Heart right ventricle (tissue), 16 donors: ENCODE results near the gene BEX3. TPM values are rescaled to one million over a fixed set of nuclear protein-coding genes. Genes with fewer than 3 reads are reported as not detected.
"Not testable (repeated sequence)": the region's sequence is repeated elsewhere in the genome, so short reads cannot be mapped to it uniquely, and the experiment has no call there.

Experiments
- ATAC-seq, 8 donors: fragments of 200-7000 bp; cut with Tn5 transposase; one replicate each; pipeline ENCODE4 v1.9.1; 2020; ENCODE audit warnings: mild to moderate bottlenecking in 8 of 8, moderate library complexity in 8 of 8, moderate number of reproducible peaks in 1 of 8
- DNase-seq, 2 donors: peaks; one replicate each; pipeline ENCODE4 v3.0.0-alpha.2; 2020
- H3K27ac ChIP-seq, 10 donors: fragments of 200-600 bp; sonication (generic) in 2 of 10; one replicate each; pipeline versions ENCODE4 v1.5.0 to v1.8.0; 2020 to 2022; ENCODE audit warnings: mild to moderate bottlenecking in 3 of 10
- H3K27me3 ChIP-seq, 7 donors: fragments of 200-600 bp; one replicate each; pipeline ENCODE4 v1.8.0; 2021 to 2022; ENCODE audit warnings: mild to moderate bottlenecking in 2 of 7
- H3K36me3 ChIP-seq, 9 donors: fragments of 200-600 bp; sonication (generic) in 1 of 9; one replicate each; pipeline versions ENCODE4 v1.5.0 to v1.8.0; 2020 to 2022; ENCODE audit warnings: mild to moderate bottlenecking in 2 of 9
- H3K4me1 ChIP-seq, 9 donors: fragments of 200-600 bp; sonication (generic) in 1 of 9; one replicate each; pipeline versions ENCODE4 v1.5.0 to v1.8.0; 2020 to 2022; ENCODE audit warnings: mild to moderate bottlenecking in 4 of 9
- H3K4me3 ChIP-seq, 10 donors: fragments of 200-600 bp; sonication (generic) in 2 of 10; one replicate each; pipeline versions ENCODE4 v1.5.0 to v1.8.0; 2020 to 2022; ENCODE audit warnings: mild to moderate bottlenecking in 7 of 10, moderate library complexity in 2 of 10
- H3K9me3 ChIP-seq, 11 donors: fragments of 200-600 bp in 10 of 11; sonication (generic) in 2 of 11; one replicate each; pipeline versions ENCODE4 v1.5.0 to v1.8.0; 2013 to 2022; ENCODE audit warnings: mild to moderate bottlenecking in 2 of 11, control low read depth in 1 of 11, moderate library complexity in 1 of 11
- CTCF ChIP-seq, 9 donors: fragments of 200-600 bp; sonication (generic) in 2 of 9; IDR thresholded peaks; one replicate each; pipeline versions ENCODE4 v1.5.0 to v1.8.0; 2021 to 2022; ENCODE audit warnings: antibody characterized with exemption in 9 of 9, mild to moderate bottlenecking in 5 of 9, moderate library complexity in 1 of 9
- WGBS, 2 donors: extraction: QIAGEN DNeasy Blood & Tissue Kit; methylation state at CpG; one replicate each; pipeline ENCODE4 v1.1.7; 2013; ENCODE audit warnings: inconsistent platforms in 1 of 2; 5-methylcytosine and 5-hydroxymethylcytosine counted together
- intact Hi-C, 10 donors: fragments of 100-400 bp; cut with DNase I; formaldehyde crosslinking; loops; one replicate each; pipeline versions ENCODE4 v1.11.1 to v1.14.2; 2022
- polyA plus RNA-seq, 2 donors: library from polyadenylated mRNA; stranded (reverse); fragments of 200-250 nt; gene quantifications; one replicate each; pipeline ENCODE4 v1.2.3, GENCODE V29; 2013
- total RNA-seq, 10 donors: library from RNA; stranded (reverse); fragmentation: NEBNext Ultra II Directional in 3 of 10; extraction: Animal tissue kit (Norgen Biotek cat#: 25700) in 3 of 10; gene quantifications; one replicate each; pipeline versions ENCODE4 v1.2.1 to v1.2.4, GENCODE V29; 2021 to 2023
- donor health status: Arrhythmogenic right ventricular cardiomyopathy.
- donor health status: ischemic (EF 13 %, LVEDD 7.1; RV severe dilation, severe dysfunction).
- donor health status: healthy with polysubstance abuse.
- donor health status: DM: no; HTN: yes; CAD: no.
- donor health status: DM: no; HTN: no; CAD: no.
- donor health status: ischemic (EF 25% LVEDD 6.9; RV normal size, moderate dysfunction).
- donor health status: ischemic (EF 25% LVEDD 5.7; RV mildly dilated, moderate dysfunction).
- donor health status: healthy.
- donor health status: DM: yes; HTN: yes; CAD: no.
- donor health status: Ischemic cardiomyopathy.
- donor health status: ischemic (EF 35%, LVEDD 5.7; RV mildly dilated, moderate dysfunction).
- donor health status: nonischemic (EF 11% LVEDD 7.7; RV severe dilation, severe dysfunction).
- donor health status: DM: yes; HTN: yes; CAD: no.
- donor health status: PGD.
- donor health status: ischemic (EF 29% LVEDD 5.4; RV normal size, mild dysfunction).
- donor health status: nonischemic (EF 23%, LVEDD 6.1; RV moderate dilation, normal function).

Gene BEX3
- total and polyA plus RNA-seq, 12 donors = 45.3 to 158 (median 132) TPM

GRCh38 chrX:103356130-103356798 is 20.1 kb upstream of the BEX3 start, which contains the start of gene TCEAL9:
TCEAL9 (plus strand) TSS chrX:103356506; CDS start chrX:103357685, 1,179 bp downstream.
- TF ChIP-seq CTCF (IDR thresholded peaks at IDR 0.05) = no peak
- Histone ChIP-seq H3K9me3 (no peaks in the 10 kb centered on the region), H3K4me1 (peaks cover 0 to 10% (median 0%) of the 10 kb centered on the region in 9 donors), H3K36me3 (peaks cover 0 to 11% (median 0%) of the 10 kb centered on the region in 9 donors), H3K27ac (peak within 1 kb of the TSS; percentile 70 to 92 (median 86)), H3K4me3 (peak within 1 kb of the TSS; percentile 51 to 84 (median 72)), H3K27me3 (peaks cover 0 to 30% (median 0%) of the 10 kb centered on the region in 7 donors)
- intact Hi-C loops = loop anchor here in 1 of 10 donors (10.0 kb wide), 1 partner anchor 1751 kb away; no protein-coding TSS in a partner anchor
- ATAC-seq (peak; percentile 85 to 98 (median 97)), DNase-seq (peak; percentile 28 to 78)
- 0 to 1% methylated on average over 18 of the region's 18 CpGs for WGBS, 2 donors

GRCh38 chrX:103356858-103357257 is 19.5 kb upstream of the BEX3 start:
- peaks cover 0 to 10% (median 0%) of the 10 kb centered on the region in 9 donors for H3K4me1 ChIP-seq
- H3K27me3 ChIP-seq = peaks cover 0 to 30% (median 0%) of the 10 kb centered on the region in 7 donors
- WGBS, 2 donors = 1 to 2% methylated on average over 13 of the region's 13 CpGs
- intact Hi-C loops = loop anchor here in 1 of 10 donors (10.0 kb wide), 1 partner anchor 1752 kb away; no protein-coding TSS in a partner anchor
- DNase-seq = peak; percentile 18 to 20
- H3K27ac ChIP-seq = peak overlapping the region; percentile 70 to 92 (median 86)
- peak; percentile 65 to 93 (median 84) for ATAC-seq
- H3K4me3 ChIP-seq = peak overlapping the region; percentile 51 to 84 (median 72)
- peaks cover 0 to 11% (median 0%) of the 10 kb centered on the region in 9 donors for H3K36me3 ChIP-seq
- no peaks in the 10 kb centered on the region for H3K9me3 ChIP-seq
- no peak for TF ChIP-seq CTCF (IDR thresholded peaks at IDR 0.05)

GRCh38 chrX:103357871-103358270 is 18.5 kb upstream of the BEX3 start:
- no peaks in the 10 kb centered on the region for H3K9me3 ChIP-seq
- no peak for TF ChIP-seq CTCF (IDR thresholded peaks at IDR 0.05)
- intact Hi-C loops = loop anchor here in 1 of 10 donors (10.0 kb wide), 1 partner anchor 1753 kb away; no protein-coding TSS in a partner anchor
- ATAC-seq = no peak
- peak overlapping the region in 2 of 10 donors; percentile 91 to 92 for H3K27ac ChIP-seq
- peaks cover 0 to 10% (median 0%) of the 10 kb centered on the region in 9 donors for H3K4me1 ChIP-seq
- peak overlapping the region in 6 of 10 donors; percentile 51 to 79 (median 72) for H3K4me3 ChIP-seq
- H3K27me3 ChIP-seq = peaks cover 0 to 24% (median 0%) of the 10 kb centered on the region in 7 donors
- 91% methylated on average over 2 of the region's 2 CpGs for WGBS, 2 donors
- DNase-seq = no peak
- peaks cover 0 to 11% (median 0%) of the 10 kb centered on the region in 9 donors for H3K36me3 ChIP-seq

- H3K27ac ChIP-seq = not testable (repeated sequence)
These were observed 16.7 kb upstream of the BEX3 start for GRCh38 chrX:103359605-103360004.

More at GRCh38 chrX:103359605-103360004, 16.7 kb upstream of the BEX3 start:
- H3K4me1 ChIP-seq, H3K4me3 ChIP-seq, H3K9me3 ChIP-seq, ATAC-seq, DNase-seq: not testable (repeated sequence)
- H3K27me3 ChIP-seq = peaks cover 0 to 18% (median 0%) of the 10 kb centered on the region in 7 donors
- peaks cover 0 to 11% (median 0%) of the 10 kb centered on the region in 9 donors for H3K36me3 ChIP-seq
- 89 to 95% methylated on average over 3 of the region's 3 CpGs for WGBS, 2 donors
- intact Hi-C loops = loop anchor here in 1 of 10 donors (10.0 kb wide), 1 partner anchor 1755 kb away; no protein-coding TSS in a partner anchor
